Prostate gland (tissue), 2 donors: Measurements from ENCODE around the gene UTP11. TPM values are rescaled to one million over a fixed set of nuclear protein-coding genes. Genes with fewer than 3 reads are reported as not detected.

Experiments used
- DNase-seq: peaks from one replicate; pipeline ENCODE4 v3.0.0-alpha.2; 2019; ENCODE audit warnings: low spot score
- H3K27ac ChIP-seq, 2 donors: fragments of 200-600 bp; sonication (generic); 2 replicates each; pipeline ENCODE4 v1.5.1; 2017 to 2019
- H3K27me3 ChIP-seq: fragments of 200-600 bp; sonication (generic); replicated peaks from 2 replicates; pipeline ENCODE4 v1.5.1; 2019; ENCODE audit not compliant: insufficient read depth
- H3K36me3 ChIP-seq, 2 donors: fragments of 200-600 bp; sonication (generic); 1 replicate in 1 of 2; 2 replicates in 1 of 2; pipeline versions ENCODE4 v1.5.1 to v1.8.1; 2017 to 2019
- H3K4me1 ChIP-seq: fragments of 200-600 bp; sonication (generic); replicated peaks from 2 replicates; pipeline ENCODE4 v1.5.1; 2019
- H3K4me3 ChIP-seq, 2 donors: fragments of 200-600 bp; sonication (generic); 2 replicates each; pipeline ENCODE4 v1.5.1; 2017 to 2019
- H3K9me3 ChIP-seq: fragments of 200-600 bp; sonication (generic); 2 replicates; pipeline ENCODE4 v1.5.1; 2017
- POLR2A ChIP-seq: fragments of 450-650 bp; IDR thresholded peaks from one replicate; pipeline ENCODE4 v1.6.1; 2016; ENCODE audit warnings: antibody characterized with exemption, mild to moderate bottlenecking
- POLR2AphosphoS5 ChIP-seq: sonication (generic); formaldehyde crosslinking; IDR thresholded peaks from one replicate; pipeline ENCODE4 v1.6.1; 2017; ENCODE audit warnings: antibody characterized with exemption
- WGBS: methylation state at CpG from one replicate; pipeline ENCODE4 v1.1.5; 2018; 5-methylcytosine and 5-hydroxymethylcytosine counted together
- intact Hi-C: fragments of 100-400 bp; cut with DNase I; formaldehyde crosslinking; loops from one replicate; pipeline ENCODE4 v1.14.2; 2022
- small RNA-seq, 2 donors: library from RNA; depleted of rRNA; stranded (forward); fragments of <200 nt; gene quantifications; one replicate each; pipeline ENCODE3, GENCODE V24; 2016
- total RNA-seq, 2 donors: library from RNA; depleted of rRNA; stranded (reverse); fragments of >200 nt; gene quantifications; one replicate each; pipeline ENCODE4 v1.1.0, GENCODE V29; 2016
- TF ChIP-seq, protein P1 (sequence below), 4 experiments: fragments of 200-600 bp in 2 of 4; fragments of 450-650 bp in 2 of 4; sonication (generic) in 2 of 4; IDR thresholded peaks; 1 replicate in 3 of 4; 2 replicates in 1 of 4; pipeline ENCODE4 v1.5.1; 2016 to 2019; ENCODE audit warnings: antibody characterized with exemption in 4 of 4, mild to moderate bottlenecking in 2 of 4, moderate library complexity in 2 of 4

Gene UTP11
- total RNA-seq, 2 donors from 2014 or later: 26.9 to 36.5 TPM

DNA sequence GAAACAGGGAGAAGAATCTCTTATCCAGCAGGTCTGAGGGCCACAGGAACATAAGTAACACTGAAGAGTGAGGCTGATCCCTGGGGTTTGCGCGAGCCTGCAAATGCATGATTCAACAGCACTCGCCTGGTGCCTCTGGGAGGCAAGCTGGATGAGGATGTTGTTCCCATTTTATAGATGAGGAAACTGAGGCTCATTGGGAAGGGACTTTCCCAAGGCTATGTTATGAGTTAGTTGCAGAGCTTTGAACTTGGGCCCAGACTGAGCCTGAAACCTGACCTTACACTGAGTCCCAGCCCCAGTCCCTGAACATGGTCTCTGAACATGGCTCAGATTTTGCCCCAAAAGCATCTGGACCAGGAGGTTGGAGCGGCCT is 61.8 kb downstream of the UTP11 start:
- 81% methylated on average over 4 of the region's 4 CpGs for WGBS
- H3K27me3 ChIP-seq: no peaks in the 10 kb centered on the region

More for the DNA sequence above, 61.8 kb downstream of the UTP11 start:
- intact Hi-C loops: no loop called here
- Histone ChIP-seq H3K36me3 (no peaks in the 10 kb centered on the region), H3K4me1 (peaks cover 3% of the 10 kb centered on the region), H3K9me3 (no peaks in the 10 kb centered on the region), H3K27ac (no peak overlapping the region), H3K4me3 (no peak overlapping the region)
- DNase-seq: no peak
- TF ChIP-seq, protein P1, sequence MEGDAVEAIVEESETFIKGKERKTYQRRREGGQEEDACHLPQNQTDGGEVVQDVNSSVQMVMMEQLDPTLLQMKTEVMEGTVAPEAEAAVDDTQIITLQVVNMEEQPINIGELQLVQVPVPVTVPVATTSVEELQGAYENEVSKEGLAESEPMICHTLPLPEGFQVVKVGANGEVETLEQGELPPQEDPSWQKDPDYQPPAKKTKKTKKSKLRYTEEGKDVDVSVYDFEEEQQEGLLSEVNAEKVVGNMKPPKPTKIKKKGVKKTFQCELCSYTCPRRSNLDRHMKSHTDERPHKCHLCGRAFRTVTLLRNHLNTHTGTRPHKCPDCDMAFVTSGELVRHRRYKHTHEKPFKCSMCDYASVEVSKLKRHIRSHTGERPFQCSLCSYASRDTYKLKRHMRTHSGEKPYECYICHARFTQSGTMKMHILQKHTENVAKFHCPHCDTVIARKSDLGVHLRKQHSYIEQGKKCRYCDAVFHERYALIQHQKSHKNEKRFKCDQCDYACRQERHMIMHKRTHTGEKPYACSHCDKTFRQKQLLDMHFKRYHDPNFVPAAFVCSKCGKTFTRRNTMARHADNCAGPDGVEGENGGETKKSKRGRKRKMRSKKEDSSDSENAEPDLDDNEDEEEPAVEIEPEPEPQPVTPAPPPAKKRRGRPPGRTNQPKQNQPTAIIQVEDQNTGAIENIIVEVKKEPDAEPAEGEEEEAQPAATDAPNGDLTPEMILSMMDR (IDR thresholded peaks at IDR 0.05): no peak
- TF ChIP-seq POLR2A: no peak
- TF ChIP-seq POLR2AphosphoS5: no peak

Small RNA genes within 50 kb of the gene (small RNA-seq; reads per million reads assigned to genes)
- gene RNU6-510P: 0 reads per million in 2 donors

Other genes with a start within 250 kb of the UTP11 start
- 10 to 100 TPM in 1 of 2 donors, under 1 TPM in 1; 0.73 to 11.8 TPM for gene EPHA10, start 247.6 kb upstream of the UTP11 start, total RNA-seq
- 10 to 100 TPM in 1 of 2 donors, 1 to 10 TPM in 1; 8.8 to 11.2 TPM for gene MANEAL, start 218.9 kb upstream of the UTP11 start, total RNA-seq
- 100 to 1,000 TPM; 141 to 170 TPM for gene C1orf122, start 204.9 kb upstream of the UTP11 start, total RNA-seq
- 10 to 100 TPM; 23.7 to 33.5 TPM for gene YRDC, start 204.5 kb upstream of the UTP11 start, total RNA-seq
- 1 to 10 TPM; 4.5 to 8.8 TPM for gene MTF1, start 153.1 kb upstream of the UTP11 start, total RNA-seq
- gene INPP5B, start 65.7 kb upstream of the UTP11 start, total RNA-seq: 10 to 100 TPM; 12.8 to 20.8 TPM
- 10 to 100 TPM; 55.8 to 68.0 TPM for gene SF3A3, start 22.7 kb upstream of the UTP11 start, total RNA-seq
- 10 to 100 TPM; 14.2 to 40.6 TPM for gene FHL3, start 7.2 kb upstream of the UTP11 start, total RNA-seq
- gene POU3F1, start 34.1 kb downstream of the UTP11 start, total RNA-seq: 1 to 10 TPM in 1 of 2 donors, under 1 TPM in 1; 0.09 to 3.4 TPM